Colonic mucosa (tissue), 4 donors: Measurements from ENCODE around the gene KRT12. TPM values are rescaled to one million over a fixed set of nuclear protein-coding genes. Genes with fewer than 3 reads are reported as not detected.
A peak's percentile ranks its signal among the peaks of the same experiment; 100 is the strongest.

Source experiments
- DNase-seq: peaks from one replicate; pipeline ENCODE4 v3.0.0-alpha.2; 2020
- H3K27ac ChIP-seq: fragments of 200-600 bp; one replicate; pipeline ENCODE4 v1.8.0; 2021
- H3K27me3 ChIP-seq: fragments of 200-600 bp; one replicate; pipeline ENCODE4 v1.8.0; 2021
- H3K36me3 ChIP-seq: fragments of 200-600 bp; one replicate; pipeline ENCODE4 v1.8.0; 2021
- H3K4me1 ChIP-seq: fragments of 200-600 bp; one replicate; pipeline ENCODE4 v1.8.0; 2021; ENCODE audit warnings: mild to moderate bottlenecking
- H3K4me3 ChIP-seq: fragments of 200-600 bp; one replicate; pipeline ENCODE4 v1.8.0; 2021
- H3K9ac ChIP-seq, 2 donors: one replicate each; pipeline ENCODE4 v1.7.0; 2013; ENCODE audit warnings: control low read depth in 2 of 2, low read depth in 2 of 2, low read length in 2 of 2
- H3K9me3 ChIP-seq: fragments of 200-600 bp; one replicate; pipeline ENCODE4 v1.8.0; 2021
- CTCF ChIP-seq: fragments of 200-600 bp; IDR thresholded peaks from one replicate; pipeline ENCODE4 v1.8.0; 2022; ENCODE audit warnings: antibody characterized with exemption, mild to moderate bottlenecking
- intact Hi-C: fragments of 100-400 bp; cut with DNase I; formaldehyde crosslinking; loops from one replicate; pipeline ENCODE4 v1.14.1; 2022
- total RNA-seq, 2 donors: library from RNA; stranded (reverse); fragmentation: NEBNext Ultra II Directional in 1 of 2; extraction: Animal tissue kit (Norgen Biotek cat#: 25700) in 1 of 2; gene quantifications; one replicate each; pipeline ENCODE4 v1.2.1, GENCODE V29; 2021
- donor health status: healthy.
- donor health status: DM: no; HTN: no; CAD: no.
- donor health status: DM: no; HTN: no; CAD: no.

Gene KRT12
- total RNA-seq, 2 donors from 2014 or later: 2.2 to 4.4 TPM

- TF ChIP-seq CTCF: no peak
- peak; percentile 30 for DNase-seq
- H3K4me1 ChIP-seq: no peaks in the 10 kb centered on the region
- intact Hi-C loops: no loop called here
- H3K4me3 ChIP-seq: peak overlapping the region; percentile 34
- H3K27me3 ChIP-seq: no peaks in the 10 kb centered on the region
- peak overlapping the region in 1 of 2 donors; percentile 74 for H3K9ac ChIP-seq
- H3K9me3 ChIP-seq: no peaks in the 10 kb centered on the region
- peaks cover 2% of the 10 kb centered on the region for H3K36me3 ChIP-seq
- peak overlapping the region; percentile 70 for H3K27ac ChIP-seq
These were observed 16.8 kb upstream of the KRT12 start for GRCh38 chr17:40883626-40884334.

GRCh38 chr17:40883031-40883430 is 16.0 kb upstream of the KRT12 start:
- no peaks in the 10 kb centered on the region for H3K4me1 ChIP-seq
- DNase-seq: no peak
- intact Hi-C loops: no loop called here
- no peak for TF ChIP-seq CTCF
- H3K9ac ChIP-seq: peak overlapping the region in 1 of 2 donors; percentile 30
- H3K27ac ChIP-seq: peak overlapping the region; percentile 70
- no peaks in the 10 kb centered on the region for H3K27me3 ChIP-seq
- no peaks in the 10 kb centered on the region for H3K9me3 ChIP-seq
- peak overlapping the region; percentile 34 for H3K4me3 ChIP-seq
- H3K36me3 ChIP-seq: peaks cover 2% of the 10 kb centered on the region

GRCh38 chr17:40879026-40879425 is 12.0 kb upstream of the KRT12 start:
- TF ChIP-seq CTCF: no peak
- intact Hi-C loops: no loop called here
- no peak for DNase-seq
- no peak overlapping the region for H3K4me3 ChIP-seq
- no peaks in the 10 kb centered on the region for H3K9me3 ChIP-seq
- no peaks in the 10 kb centered on the region for H3K27me3 ChIP-seq
- H3K36me3 ChIP-seq: peaks cover 2% of the 10 kb centered on the region
- no peaks in the 10 kb centered on the region for H3K4me1 ChIP-seq
- H3K9ac ChIP-seq: no peak overlapping the region
- no peak overlapping the region for H3K27ac ChIP-seq

GRCh38 chr17:40878044-40878443 is 11.0 kb upstream of the KRT12 start:
- intact Hi-C loops: no loop called here
- Histone ChIP-seq H3K27ac (no peak overlapping the region), H3K4me3 (no peak overlapping the region)

GRCh38 chr17:40873801-40874200 is 6.8 kb upstream of the KRT12 start:
- no peak for DNase-seq
- no peak for TF ChIP-seq CTCF
- Histone ChIP-seq H3K9me3 (no peaks in the 10 kb centered on the region), H3K27ac (no peak overlapping the region), H3K4me3 (no peak overlapping the region), H3K9ac (no peak overlapping the region), H3K4me1 (no peaks in the 10 kb centered on the region), H3K27me3 (no peaks in the 10 kb centered on the region), H3K36me3 (no peaks in the 10 kb centered on the region)
- intact Hi-C loops: no loop called here

More at GRCh38 chr17:40878044-40878443, 11.0 kb upstream of the KRT12 start:
- no peaks in the 10 kb centered on the region for H3K27me3 ChIP-seq
- no peak for TF ChIP-seq CTCF
- DNase-seq: no peak
- H3K9me3 ChIP-seq: no peaks in the 10 kb centered on the region
- H3K9ac ChIP-seq: no peak overlapping the region
- H3K4me1 ChIP-seq: no peaks in the 10 kb centered on the region
- H3K36me3 ChIP-seq: peaks cover 2% of the 10 kb centered on the region
